Kidney glomerular epithelial cell (primary cell): ENCODE data around the gene USP4.
"Not testable (repeated sequence)": the region's sequence is repeated elsewhere in the genome, so short reads cannot be mapped to it uniquely, and the experiment has no call there.

ENCODE experiments used
- DNase-seq: peaks from one replicate; lab custom pipeline; 2025; lab: John Stamatoyannopoulos, UW

Gene USP4

GRCh38 chr3:49339941-49340800 is at the start of gene USP4:
TSS of gene USP4 (minus strand) at chr3:49340053. CDS start at chr3:49340024, 29 bp downstream.
- DNase-seq = peak; percentile 85

- no peak for DNase-seq
Observed at GRCh38 chr3:49389297-49389696, 49.4 kb upstream of the USP4 start.

GRCh38 chr3:49388289-49388820 is 48.5 kb upstream of the USP4 start:
- DNase-seq = no peak

- DNase-seq = peak; percentile 20
Observed at GRCh38 chr3:49387721-49388120, 47.9 kb upstream of the USP4 start.

GRCh38 chr3:49386056-49386756 is 46.4 kb upstream of the USP4 start:
- no peak for DNase-seq

GRCh38 chr3:49385617-49386016 is 45.8 kb upstream of the USP4 start:
- DNase-seq = no peak

- DNase-seq = no peak
Observed at GRCh38 chr3:49383387-49383786, 43.5 kb upstream of the USP4 start.

- DNase-seq = peak; percentile 9
Observed at GRCh38 chr3:49378249-49378895, 38.5 kb upstream of the USP4 start.

GRCh38 chr3:49377483-49377882 is 37.6 kb upstream of the USP4 start:
- peak; percentile 13 for DNase-seq

GRCh38 chr3:49371946-49372345 is 32.1 kb upstream of the USP4 start:
- no peak for DNase-seq

- DNase-seq = no peak
Observed at GRCh38 chr3:49370585-49371290, 30.9 kb upstream of the USP4 start.

GRCh38 chr3:49362561-49362960 is 22.7 kb upstream of the USP4 start:
- no peak for DNase-seq

- DNase-seq = no peak
Observed at GRCh38 chr3:49359623-49360022, 19.8 kb upstream of the USP4 start.

GRCh38 chr3:49358884-49359225 is 19.0 kb upstream of the USP4 start:
- DNase-seq = no peak

GRCh38 chr3:49358217-49358883 is 18.5 kb upstream of the USP4 start, which contains the start of gene GPX1:
TSS of gene GPX1 (minus strand) at chr3:49358353. CDS start at chr3:49358278, 75 bp downstream.
- peak; percentile 86 for DNase-seq

GRCh38 chr3:49357443-49358216 is 17.8 kb upstream of the USP4 start:
- peak; percentile 82 for DNase-seq

GRCh38 chr3:49357095-49357442 is 17.2 kb upstream of the USP4 start:
- not testable (repeated sequence) for DNase-seq

GRCh38 chr3:49352890-49353421 is 13.1 kb upstream of the USP4 start:
- DNase-seq = no peak

- peak; percentile 24 for DNase-seq
Observed at GRCh38 chr3:49352281-49352680, 12.4 kb upstream of the USP4 start.

GRCh38 chr3:49351521-49352011 is 11.7 kb upstream of the USP4 start:
- DNase-seq = peak; percentile 98
